ENCODE measurements around the gene MGLL. TPM values are rescaled to one million over a fixed set of nuclear protein-coding genes. Genes with fewer than 3 reads are reported as not detected.

MGLL gene
- total and polyA plus RNA-seq, 2 experiments from 2014 or later, result 58.7 to 184 TPM

DNA sequence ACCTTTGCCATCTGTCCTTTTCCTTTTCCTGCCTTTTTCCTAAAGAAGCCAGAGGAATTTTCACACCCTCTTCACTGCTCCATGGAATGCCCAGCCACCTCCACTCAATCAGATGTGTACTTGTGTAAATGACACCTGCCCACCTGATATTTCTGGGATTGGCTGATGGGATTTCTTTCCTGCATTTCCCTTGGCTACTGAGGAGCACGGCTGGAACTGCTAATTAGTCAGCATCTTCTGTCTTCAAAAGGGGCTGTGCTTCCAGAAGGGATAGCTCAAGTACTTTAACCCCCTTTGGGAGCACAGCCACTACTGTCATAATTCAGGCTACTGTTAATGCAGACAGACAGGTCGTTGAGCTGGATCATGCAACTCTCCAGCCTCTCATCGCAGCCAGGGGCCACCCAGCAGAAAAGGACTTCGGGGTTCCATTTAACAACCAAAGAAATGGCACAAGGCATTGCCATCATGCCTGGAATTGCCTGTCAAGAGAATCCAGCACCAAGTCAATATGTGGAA lies 38.6 kb downstream of the MGLL start:
- no peak overlapping the region for H3K4me3 ChIP-seq
- in situ Hi-C loops (cut with MboI), result no loop called here
- 95 to 97% methylated on average over 4 of the region's 4 CpGs for WGBS, 2 experiments (ENCODE audit: low coverage in 1 of 2, low lambda C conversion rate in 2 of 2, missing lambda C conversion rate in 2 of 2)
- peaks cover 38% of the 10 kb centered on the region for H3K4me1 ChIP-seq (ENCODE audit: insufficient read depth)
- H3K79me2 ChIP-seq (ENCODE audit: insufficient read depth), result peaks cover 65% of the 10 kb centered on the region
- peaks cover 7% of the 10 kb centered on the region; the same call in 1 of the 2 replicates for H3K36me3 ChIP-seq (ENCODE audit: low read depth)
- H3K27ac ChIP-seq, result no peak overlapping the region
- TF ChIP-seq EZH2phosphoT487 (IDR thresholded peaks at IDR 0.05; ENCODE audit: insufficient read depth, low read depth) (no peak), EZH2 (IDR thresholded peaks at IDR 0.05; ENCODE audit: insufficient read depth, poor library complexity, severe bottlenecking) (no peak)
- no peaks in the 10 kb centered on the region for H4K20me1 ChIP-seq (ENCODE audit: insufficient read depth)
- no peak overlapping the region for H3K4me2 ChIP-seq (ENCODE audit: unreplicated experiment)
- H3F3A ChIP-seq (ENCODE audit: insufficient read depth), result peaks cover 31% of the 10 kb centered on the region
- H3K27me3 ChIP-seq (replicated peaks; ENCODE audit: insufficient read depth), result no peaks in the 10 kb centered on the region
- H3K9me2 ChIP-seq (ENCODE audit: insufficient read depth), result no peaks in the 10 kb centered on the region
- no peak for DNase-seq
- no peak overlapping the region for H3K9ac ChIP-seq
- H3K9me3 ChIP-seq (ENCODE audit: low read depth), result no peaks in the 10 kb centered on the region
- no peak overlapping the region for H2AFZ ChIP-seq

DNA sequence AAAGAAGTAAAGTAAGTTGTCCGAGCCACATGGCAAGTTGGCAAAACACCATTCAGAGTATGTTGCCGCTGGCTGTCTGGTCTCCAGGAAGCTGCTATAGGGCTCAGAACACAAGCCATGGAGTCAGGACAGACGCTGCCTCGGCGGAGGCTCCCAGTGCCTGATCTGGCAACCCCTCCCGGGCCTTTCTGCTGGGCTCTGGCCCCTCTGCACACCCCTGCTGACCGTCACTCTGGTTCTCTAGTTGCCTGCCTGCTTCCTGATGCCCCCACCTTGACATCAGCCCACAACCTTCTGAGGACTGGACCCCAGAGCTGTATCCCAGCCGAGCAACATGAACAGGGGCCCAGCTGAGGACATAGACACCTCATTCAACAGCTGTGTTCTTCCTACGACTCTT lies 39.1 kb downstream of the MGLL start:
- Histone ChIP-seq H3K4me3 (no peak overlapping the region), H3K79me2 (ENCODE audit: insufficient read depth) (peaks cover 65% of the 10 kb centered on the region), H3K4me1 (ENCODE audit: insufficient read depth) (peaks cover 38% of the 10 kb centered on the region), H3K9me3 (ENCODE audit: low read depth) (no peaks in the 10 kb centered on the region), H3K9me2 (ENCODE audit: insufficient read depth) (no peaks in the 10 kb centered on the region), H3K36me3 (ENCODE audit: low read depth) (peaks cover 7% of the 10 kb centered on the region; the same call in 1 of the 2 replicates), H4K20me1 (ENCODE audit: insufficient read depth) (no peaks in the 10 kb centered on the region), H3K4me2 (ENCODE audit: unreplicated experiment) (no peak overlapping the region), H3K9ac (no peak overlapping the region), H3K27me3 (replicated peaks; ENCODE audit: insufficient read depth) (no peaks in the 10 kb centered on the region), H2AFZ (no peak overlapping the region), H3F3A (ENCODE audit: insufficient read depth) (peaks cover 31% of the 10 kb centered on the region), H3K27ac (no peak overlapping the region)
- TF ChIP-seq EZH2phosphoT487 (IDR thresholded peaks at IDR 0.05; ENCODE audit: insufficient read depth, low read depth), result no peak
- TF ChIP-seq EZH2 (IDR thresholded peaks at IDR 0.05; ENCODE audit: insufficient read depth, poor library complexity, severe bottlenecking), result no peak
- no peak for DNase-seq
- WGBS, 2 experiments (ENCODE audit: low coverage in 1 of 2, low lambda C conversion rate in 2 of 2, missing lambda C conversion rate in 2 of 2), result 95 to 100% methylated on average over 9 of the region's 9 CpGs
- in situ Hi-C loops (cut with MboI), result no loop called here

DNA sequence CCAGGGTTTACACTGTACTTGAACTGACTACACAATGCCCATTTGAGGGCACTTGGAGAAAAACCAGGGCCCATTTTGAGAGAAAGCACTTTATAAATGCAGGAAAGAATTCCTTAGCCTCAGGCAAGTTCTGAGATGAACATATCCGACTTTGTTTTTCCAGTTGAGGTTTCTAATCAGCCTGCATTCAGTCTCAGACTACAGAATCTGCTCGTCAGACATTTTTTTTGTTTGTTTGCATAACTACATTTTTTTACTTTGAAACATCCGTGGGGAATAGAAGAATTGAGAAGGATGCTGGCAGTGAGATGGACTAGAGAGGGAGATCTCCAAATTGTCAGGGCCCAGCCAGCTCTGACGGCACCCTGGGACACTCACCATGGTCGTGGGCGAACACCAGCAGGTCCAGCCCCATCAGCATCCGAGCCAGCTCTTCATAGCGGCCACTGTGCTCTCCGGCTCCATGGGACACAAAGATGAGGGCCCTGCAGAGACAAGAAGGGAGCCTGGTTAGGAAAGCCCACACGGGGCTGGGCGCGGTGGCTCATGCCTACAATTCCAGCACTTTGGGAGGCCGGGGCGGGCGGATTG lies 40.8 kb downstream of the MGLL start:
- Histone ChIP-seq H4K20me1 (ENCODE audit: insufficient read depth) (no peaks in the 10 kb centered on the region), H3K9me3 (ENCODE audit: low read depth) (no peaks in the 10 kb centered on the region), H3K4me3 (peak overlapping the region; percentile 21; the same call in 1 of the 2 replicates), H3K9me2 (ENCODE audit: insufficient read depth) (no peaks in the 10 kb centered on the region), H3K4me1 (ENCODE audit: insufficient read depth) (peaks cover 31% of the 10 kb centered on the region), H3K27ac (peak overlapping the region; percentile 78), H3F3A (ENCODE audit: insufficient read depth) (peaks cover 31% of the 10 kb centered on the region), H3K36me3 (ENCODE audit: low read depth) (peaks cover 7% of the 10 kb centered on the region; the same call in 1 of the 2 replicates), H3K79me2 (ENCODE audit: insufficient read depth) (peaks cover 73% of the 10 kb centered on the region), H3K9ac (peak overlapping the region; percentile 46), H2AFZ (peak overlapping the region; percentile 42), H3K27me3 (replicated peaks; ENCODE audit: insufficient read depth) (no peaks in the 10 kb centered on the region), H3K4me2 (ENCODE audit: unreplicated experiment) (peak overlapping the region; percentile 62)
- 5 to 6% methylated on average over 15 of the region's 15 CpGs for WGBS, 2 experiments (ENCODE audit: low coverage in 1 of 2, low lambda C conversion rate in 2 of 2, missing lambda C conversion rate in 2 of 2)
- peak; percentile 90 for DNase-seq
- in situ Hi-C loops (cut with MboI), result no loop called here
- no peak for TF ChIP-seq EZH2 (IDR thresholded peaks at IDR 0.05; ENCODE audit: insufficient read depth, poor library complexity, severe bottlenecking)
- no peak for TF ChIP-seq EZH2phosphoT487 (IDR thresholded peaks at IDR 0.05; ENCODE audit: insufficient read depth, low read depth)

DNA sequence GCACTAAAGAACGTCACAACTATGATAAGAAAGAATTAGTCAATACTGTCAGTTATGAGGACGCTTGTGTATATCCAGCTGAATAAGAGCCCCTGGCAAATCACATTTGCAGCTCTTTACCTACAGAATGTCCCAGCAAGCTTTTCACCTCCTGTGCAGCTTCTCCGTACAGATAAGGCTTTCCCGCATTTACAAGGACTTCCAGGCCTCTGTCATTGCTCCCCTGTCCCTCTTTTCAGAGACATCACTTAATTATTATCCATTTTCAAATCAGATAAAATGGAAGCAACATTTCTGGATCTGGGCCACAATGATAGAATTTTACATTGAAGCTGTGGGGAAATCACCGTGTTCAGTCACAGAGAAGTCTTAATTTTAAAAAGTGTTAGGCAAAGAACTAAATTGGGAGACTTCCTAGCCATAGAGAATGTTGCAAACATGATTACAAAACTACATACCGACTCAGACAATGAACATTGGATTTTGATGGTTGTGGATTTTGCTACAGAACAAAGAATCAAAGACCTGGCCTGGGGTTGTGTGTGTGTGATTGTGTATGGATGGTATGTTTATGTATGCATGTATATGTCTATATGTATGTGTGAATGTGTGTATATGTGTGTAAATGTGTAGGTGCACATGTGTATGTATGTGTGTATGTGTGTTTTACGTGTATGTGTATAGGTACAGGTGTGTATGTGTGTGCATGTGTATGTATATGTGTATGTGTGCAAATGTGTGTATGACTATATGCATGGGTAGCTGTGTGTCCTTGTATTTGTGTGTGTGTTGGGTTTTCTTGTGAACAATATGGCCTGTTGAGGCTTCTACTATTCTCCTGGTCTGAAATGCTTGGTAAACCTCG lies 41.5 kb downstream of the MGLL start:
- Histone ChIP-seq H3K79me2 (ENCODE audit: insufficient read depth) (peaks cover 74% of the 10 kb centered on the region), H3K9me3 (ENCODE audit: low read depth) (no peaks in the 10 kb centered on the region), H4K20me1 (ENCODE audit: insufficient read depth) (no peaks in the 10 kb centered on the region), H3K36me3 (ENCODE audit: low read depth) (peaks cover 7% of the 10 kb centered on the region; the same call in 1 of the 2 replicates), H3K27me3 (replicated peaks; ENCODE audit: insufficient read depth) (no peaks in the 10 kb centered on the region), H3K27ac (peak overlapping the region; percentile 78), H3F3A (ENCODE audit: insufficient read depth) (peaks cover 36% of the 10 kb centered on the region), H3K4me2 (ENCODE audit: unreplicated experiment) (peak overlapping the region; percentile 62), H3K9me2 (ENCODE audit: insufficient read depth) (no peaks in the 10 kb centered on the region), H2AFZ (peak overlapping the region; percentile 42; the same call in 1 of the 2 replicates), H3K4me3 (peak overlapping the region; percentile 21; the same call in 1 of the 2 replicates), H3K4me1 (ENCODE audit: insufficient read depth) (peaks cover 38% of the 10 kb centered on the region), H3K9ac (peak overlapping the region; percentile 46)
- WGBS, 2 experiments (ENCODE audit: low coverage in 1 of 2, low lambda C conversion rate in 2 of 2, missing lambda C conversion rate in 2 of 2), result 85 to 87% methylated on average over 8 of the region's 8 CpGs
- TF ChIP-seq EZH2phosphoT487 (IDR thresholded peaks at IDR 0.05; ENCODE audit: insufficient read depth, low read depth), result no peak
- no peak for TF ChIP-seq EZH2 (IDR thresholded peaks at IDR 0.05; ENCODE audit: insufficient read depth, poor library complexity, severe bottlenecking)
- peak; percentile 39 for DNase-seq
- in situ Hi-C loops (cut with MboI), result no loop called here
